Kidney epithelial cell (primary cell): ENCODE results near the gene CXCL8. TPM values are rescaled to one million over a fixed set of nuclear protein-coding genes. Genes with fewer than 3 reads are reported as not detected.

Experiments
- DNase-seq: peaks from one replicate; pipeline ENCODE4 v3.0.0-alpha.2; 2010; ENCODE audit warnings: low read depth
- H3K27me3 ChIP-seq: 2 replicates; pipeline ENCODE4 v1.6.0; 2011; ENCODE audit warnings: low read length; ENCODE audit not compliant: control insufficient read depth, insufficient read depth
- H3K36me3 ChIP-seq: 2 replicates; pipeline ENCODE4 v1.5.1; 2011; ENCODE audit warnings: low read length; ENCODE audit not compliant: control insufficient read depth, insufficient read depth
- H3K4me3 ChIP-seq: 2 replicates; pipeline ENCODE4 v1.5.1; 2011; ENCODE audit warnings: low read depth, mild to moderate bottlenecking, control low read depth, low read length
- CTCF ChIP-seq: IDR thresholded peaks from 2 replicates; pipeline ENCODE4 v1.5.1; 2011; ENCODE audit warnings: mild to moderate bottlenecking, moderate library complexity, low read length, control low read depth, inconsistent platforms; ENCODE audit not compliant: insufficient read depth, poor library complexity, severe bottlenecking
- total RNA-seq: library from RNA; depleted of rRNA; stranded (reverse); fragments of >200 nt; gene quantifications from 2 replicates; pipeline ENCODE4 v1.2.3, GENCODE V29; 2015

CXCL8 gene
- total RNA-seq, 1 donor from 2014 or later = 76.9 TPM

- peak; percentile 94 for DNase-seq
- no peaks in the 10 kb centered on the region for H3K27me3 ChIP-seq
- no peak overlapping the region for H3K4me3 ChIP-seq
- no peaks in the 10 kb centered on the region for H3K36me3 ChIP-seq
- TF ChIP-seq CTCF = no peak
Observed at GRCh38 chr4:73698217-73698616, 42.2 kb upstream of the CXCL8 start.

GRCh38 chr4:73701116-73701515, 39.3 kb upstream of the CXCL8 start:
- Histone ChIP-seq H3K27me3 (no peaks in the 10 kb centered on the region), H3K36me3 (no peaks in the 10 kb centered on the region), H3K4me3 (no peak overlapping the region)
- no peak for DNase-seq
- no peak for TF ChIP-seq CTCF

- Histone ChIP-seq H3K27me3 (no peaks in the 10 kb centered on the region), H3K36me3 (no peaks in the 10 kb centered on the region), H3K4me3 (no peak overlapping the region)
- DNase-seq = no peak
- no peak for TF ChIP-seq CTCF
Observed at GRCh38 chr4:73702796-73703287, 37.5 kb upstream of the CXCL8 start.

- Histone ChIP-seq H3K4me3 (no peak overlapping the region), H3K36me3 (no peaks in the 10 kb centered on the region), H3K27me3 (no peaks in the 10 kb centered on the region)
- DNase-seq = no peak
- TF ChIP-seq CTCF = no peak
Observed at GRCh38 chr4:73703320-73703719, 37.0 kb upstream of the CXCL8 start.

- Histone ChIP-seq H3K4me3 (no peak overlapping the region), H3K36me3 (no peaks in the 10 kb centered on the region), H3K27me3 (no peaks in the 10 kb centered on the region)
- no peak for TF ChIP-seq CTCF
- peak; percentile 98 for DNase-seq
Observed at GRCh38 chr4:73704314-73705055, 35.9 kb upstream of the CXCL8 start.

- TF ChIP-seq CTCF = no peak
- DNase-seq = no peak
- Histone ChIP-seq H3K27me3 (no peaks in the 10 kb centered on the region), H3K36me3 (no peaks in the 10 kb centered on the region), H3K4me3 (no peak overlapping the region)
Observed at GRCh38 chr4:73705056-73705432, 35.3 kb upstream of the CXCL8 start.
